ENCODE results near the gene WWC2.

- TF ChIP-seq CTCF (IDR thresholded peaks at IDR 0.05; ENCODE audit: low read depth, low read length) (no peak), MAX (IDR thresholded peaks at IDR 0.05; ENCODE audit: low read depth, low read length) (no peak), POLR2A (IDR thresholded peaks at IDR 0.05; ENCODE audit: extremely low read depth, insufficient read length) (no peak)
Observed at GRCh38 chr4:183241322-183241640, 142.2 kb downstream of the WWC2 start.

All from NB4 (cell line).